GM18873 (cell line): ENCODE measurements around the gene GHRH.

Experiments used
- ATAC-seq: cut with Tn5 transposase; IDR thresholded peaks from one replicate; pipeline ENCODE4 v1.9.1; 2021; ENCODE audit warnings: mild to moderate bottlenecking, moderate library complexity, moderate number of reproducible peaks; ENCODE audit not compliant: unreplicated experiment, low FRiP score

Gene GHRH

DNA sequence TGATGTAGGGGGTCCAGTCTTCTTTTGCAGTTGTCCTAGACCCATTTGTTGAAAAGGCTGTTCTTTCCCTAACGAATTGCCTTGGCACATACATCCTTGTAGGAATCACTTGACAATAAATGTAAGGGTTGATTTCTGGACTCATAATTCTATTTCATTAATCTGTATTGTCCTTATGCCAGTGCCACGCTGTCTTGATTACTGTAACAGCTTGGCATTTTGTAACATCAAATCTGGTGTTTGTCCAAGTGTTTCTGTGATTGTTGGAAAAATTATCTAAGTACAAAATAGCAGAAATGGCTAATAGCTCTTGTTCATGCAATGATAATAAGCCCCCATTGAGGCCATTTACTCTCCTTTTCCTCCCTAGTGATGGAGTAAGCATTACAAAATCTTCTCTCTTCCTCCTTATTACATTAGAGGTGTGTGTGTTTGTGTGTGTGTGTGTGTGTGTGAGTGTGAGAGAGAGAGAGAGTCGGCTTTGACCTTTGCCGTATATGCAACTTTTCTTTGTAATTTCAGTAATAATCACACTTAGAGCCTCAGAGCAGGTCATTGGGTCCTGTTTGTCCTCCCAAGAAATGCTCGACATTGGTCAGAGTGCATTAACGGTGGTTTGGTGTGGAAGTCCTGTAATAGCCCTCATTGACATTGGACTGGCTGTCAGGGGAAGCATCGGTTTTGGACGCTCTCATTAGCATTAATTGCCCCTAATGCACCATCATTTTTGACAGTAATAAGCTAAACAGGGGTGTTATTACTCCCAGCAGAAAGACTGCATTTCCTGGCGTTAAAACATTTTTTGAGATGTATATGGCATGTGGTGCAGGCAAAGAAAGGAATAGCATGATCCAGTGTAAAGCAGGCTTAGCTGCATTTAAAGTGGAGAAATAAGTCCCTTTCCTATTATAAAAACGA is 41.6 kb downstream of the GHRH start:
- no peak for ATAC-seq

DNA sequence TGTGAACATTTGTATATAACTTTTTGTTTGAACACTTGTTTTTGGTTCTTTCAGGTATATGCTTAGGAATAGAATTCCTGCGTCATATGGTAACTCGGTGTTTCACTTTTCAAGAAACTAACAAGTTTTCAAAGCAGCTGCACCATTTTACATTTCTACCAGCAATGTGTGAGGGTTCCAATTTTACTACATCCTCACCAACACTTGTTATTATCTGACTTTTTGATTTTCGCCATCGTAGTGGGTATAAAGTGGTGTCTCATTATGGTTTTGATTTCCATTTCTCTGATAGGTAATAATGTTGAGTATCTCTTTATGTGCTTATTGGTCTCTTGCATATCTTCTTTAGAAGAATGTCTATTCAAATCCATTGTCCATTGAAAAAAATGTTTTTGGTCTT is 42.6 kb downstream of the GHRH start:
- ATAC-seq, result no peak

DNA sequence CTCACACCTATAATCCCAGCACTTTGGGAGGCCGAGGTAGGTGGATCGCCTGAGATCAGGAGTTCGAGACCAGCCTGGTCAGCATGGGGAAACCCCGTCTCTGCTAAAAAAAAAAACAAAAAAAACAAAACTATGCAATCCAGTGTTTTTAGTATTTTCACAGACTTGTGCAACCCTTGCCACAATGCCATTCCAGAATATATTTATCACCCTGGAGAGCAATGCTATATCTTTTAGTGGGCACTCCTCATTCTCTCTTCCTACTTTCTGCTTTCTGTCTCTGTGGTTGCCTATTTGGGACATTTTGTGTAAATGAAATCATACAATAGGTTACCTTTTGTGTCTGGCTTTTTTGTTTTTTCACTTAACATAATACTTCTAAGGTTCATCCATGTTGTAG is 43.2 kb downstream of the GHRH start:
- ATAC-seq, result no peak

DNA sequence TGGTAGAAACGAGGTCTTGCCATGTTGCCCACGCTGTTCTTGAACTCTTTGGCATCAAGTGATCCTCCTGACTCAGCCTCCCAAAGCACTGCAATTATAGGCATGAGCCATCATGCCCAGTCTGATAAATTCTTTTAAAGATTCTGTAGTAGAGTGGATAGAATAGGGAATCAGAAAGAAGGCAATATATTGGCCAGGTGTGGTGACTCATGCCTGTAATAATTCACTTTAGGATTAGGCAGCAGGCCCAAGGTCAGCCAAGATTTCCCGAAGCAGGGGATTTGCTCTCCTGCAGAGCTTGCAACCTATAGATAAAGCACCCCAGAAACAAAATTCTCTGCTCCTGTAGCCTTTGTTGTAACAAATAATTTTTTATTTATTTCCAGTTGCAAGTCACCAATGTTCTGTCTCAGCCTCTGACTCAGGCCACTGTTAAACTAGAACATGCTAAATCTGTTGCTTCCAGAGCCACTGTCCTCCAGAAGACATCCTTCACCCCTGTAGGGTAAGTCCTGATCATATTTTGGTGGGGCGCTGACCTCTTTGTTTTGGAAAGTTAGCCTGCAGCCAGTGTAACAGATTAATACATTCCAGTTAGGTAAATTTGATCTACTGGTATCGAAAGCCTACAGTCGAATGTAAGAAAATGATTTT is 51.8 kb downstream of the GHRH start:
- ATAC-seq, result no peak

DNA sequence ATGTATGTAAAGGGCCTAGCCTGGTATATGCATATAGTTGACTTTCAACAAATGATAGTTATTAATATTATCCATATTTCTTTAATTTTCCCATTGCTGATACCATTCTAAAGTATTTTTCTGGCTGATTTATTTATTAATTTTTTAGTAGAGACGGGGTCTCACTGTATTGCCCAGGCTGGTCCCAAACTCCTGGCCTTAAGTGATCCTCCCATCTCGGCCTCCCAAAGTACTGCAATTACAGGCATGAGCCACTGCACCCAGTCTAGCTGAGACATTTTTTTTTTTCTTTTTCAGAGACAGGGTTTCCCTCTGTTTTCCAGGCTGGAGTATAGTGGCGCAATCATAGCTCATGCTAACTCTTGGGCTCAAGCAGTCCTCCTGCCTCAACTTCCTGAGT is 52.4 kb downstream of the GHRH start:
- no peak for ATAC-seq

DNA sequence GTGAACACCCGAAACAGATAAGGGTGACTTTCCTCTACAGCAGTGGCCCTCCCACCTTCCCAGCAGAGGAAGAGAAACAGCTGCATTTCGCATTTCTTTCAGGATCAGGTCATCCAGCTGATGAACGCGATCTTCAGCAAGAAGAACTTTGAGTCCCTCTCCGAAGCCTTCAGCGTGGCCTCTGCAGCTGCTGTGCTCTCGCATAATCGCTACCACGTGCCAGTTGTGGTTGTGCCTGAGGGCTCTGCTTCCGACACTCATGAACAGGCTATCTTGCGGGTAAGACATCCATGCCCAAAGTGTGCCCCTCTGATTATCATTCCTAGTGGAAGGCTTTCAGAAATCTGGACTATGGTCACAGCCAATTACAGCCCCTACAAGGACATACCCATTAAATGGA is 54.4 kb downstream of the GHRH start:
- no peak for ATAC-seq

DNA sequence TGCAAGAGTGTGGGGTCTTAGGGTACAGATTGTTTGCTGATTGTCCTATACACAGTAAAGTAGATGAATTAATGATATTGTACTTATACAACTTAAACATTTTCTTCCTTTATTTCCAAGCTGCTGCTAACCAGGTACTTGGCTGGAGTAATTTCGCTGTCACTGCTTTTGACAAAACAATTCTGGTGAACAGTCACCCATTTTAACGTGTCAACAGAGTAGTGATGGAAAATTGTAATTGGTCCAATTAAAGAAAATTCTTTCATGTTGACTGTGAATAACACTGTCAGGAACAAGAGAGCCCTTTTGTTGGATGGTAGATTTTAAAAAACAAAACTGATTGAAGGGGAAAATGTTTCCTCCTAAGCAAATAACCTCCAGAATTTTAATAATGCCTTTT is 55.8 kb downstream of the GHRH start:
- ATAC-seq, result no peak

DNA sequence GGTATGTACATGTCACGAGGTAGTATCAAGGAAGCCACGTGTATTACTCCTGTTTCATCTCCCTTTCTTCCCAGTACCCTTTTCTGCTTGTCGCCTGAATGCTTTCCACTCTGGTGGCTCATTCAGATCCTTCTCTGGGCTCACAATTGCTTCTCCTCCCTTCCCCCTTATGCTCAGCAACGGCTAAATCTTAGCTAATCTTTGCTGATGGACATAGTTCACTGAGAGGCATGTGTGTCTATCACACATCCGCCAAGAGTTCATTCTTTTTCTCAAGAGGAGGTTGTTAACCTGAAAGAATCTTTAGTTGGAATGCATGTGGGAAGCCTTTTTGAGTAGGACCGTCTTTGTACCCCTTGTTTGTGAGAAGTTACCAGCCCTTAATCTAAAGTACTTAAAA is 56.5 kb downstream of the GHRH start:
- no peak for ATAC-seq

DNA sequence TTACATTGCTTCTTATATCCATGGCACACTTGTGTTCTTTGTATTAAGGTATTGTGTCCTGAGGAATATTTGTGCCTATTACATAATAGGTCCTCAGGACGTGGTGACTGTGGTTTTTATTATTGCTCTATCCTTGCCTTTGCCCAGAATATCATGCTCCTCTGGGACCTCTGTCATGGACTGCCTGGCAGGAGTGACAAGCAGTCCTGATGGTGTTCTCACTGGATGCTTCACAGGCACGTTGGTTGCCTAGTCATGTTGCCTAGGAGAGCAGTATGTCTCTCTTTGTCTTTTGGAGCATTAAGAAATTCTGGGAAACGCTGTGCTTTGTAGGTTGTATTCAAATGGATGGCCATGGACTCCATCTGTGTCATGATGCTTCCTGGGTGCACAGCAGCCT is 57.6 kb downstream of the GHRH start:
- ATAC-seq, result no peak

DNA sequence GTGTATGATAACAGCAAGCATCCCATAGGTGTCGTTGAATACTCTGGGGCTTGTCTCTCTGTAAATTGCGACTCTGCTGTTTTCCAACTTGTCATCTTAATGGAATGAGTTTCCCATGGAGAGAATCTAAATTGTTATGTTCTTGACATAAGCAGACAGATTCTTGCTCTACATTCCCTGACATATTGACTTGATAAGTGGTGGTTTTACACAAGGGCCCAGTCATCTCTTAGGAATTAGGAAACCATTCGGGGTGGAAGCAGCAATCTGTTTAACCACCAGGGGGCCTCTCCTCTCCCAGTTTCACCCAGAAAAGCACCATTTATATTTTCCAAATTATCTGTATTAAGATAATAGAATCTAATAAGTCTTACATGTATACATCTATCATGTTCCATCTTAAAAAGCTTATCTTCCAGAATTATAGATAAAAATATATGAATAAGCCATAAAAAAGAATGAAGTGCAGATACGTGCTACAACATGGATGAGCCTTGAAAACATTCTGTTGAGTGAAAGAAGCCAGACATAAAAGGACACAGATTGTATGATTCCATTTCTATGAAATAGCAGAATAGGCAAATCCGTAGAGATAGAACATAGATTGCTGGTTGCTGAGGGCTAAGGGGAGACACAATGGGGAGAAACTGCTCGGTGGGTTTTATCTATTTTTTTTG is 59.2 kb downstream of the GHRH start:
- no peak for ATAC-seq

DNA sequence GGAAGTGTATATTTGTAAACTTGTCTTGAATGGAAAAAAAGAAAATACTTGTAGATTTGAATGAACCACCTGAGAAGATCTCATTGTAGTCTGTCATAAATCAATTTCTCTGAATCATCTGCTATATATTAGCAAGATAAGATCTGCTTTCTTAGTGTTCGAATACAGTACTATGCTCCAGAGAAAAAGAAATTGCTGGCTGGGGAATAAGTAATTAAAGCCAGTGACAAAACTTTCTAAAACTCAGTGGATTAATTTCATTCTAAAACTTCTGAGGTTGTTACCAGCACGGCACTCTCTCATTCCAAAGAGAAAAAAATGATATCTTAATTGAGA is 59.8 kb downstream of the GHRH start:
- no peak for ATAC-seq
